Lower leg skin (tissue), 4 donors: Measurements from ENCODE around the gene MTUS2. TPM values are rescaled to one million over a fixed set of nuclear protein-coding genes. Genes with fewer than 3 reads are reported as not detected.
"Not testable (repeated sequence)": the region's sequence is repeated elsewhere in the genome, so short reads cannot be mapped to it uniquely, and the experiment has no call there.

Source experiments
- DNase-seq, 2 donors: peaks; one replicate each; pipeline ENCODE4 v3.0.0-alpha.2; 2019; ENCODE audit warnings: low spot score in 2 of 2
- H3K4me3 ChIP-seq: fragments of 200-600 bp; sonication (generic); 2 replicates; pipeline ENCODE4 v1.5.1; 2017; ENCODE audit warnings: mild to moderate bottlenecking, low read depth; ENCODE audit not compliant: poor library complexity, severe bottlenecking
- POLR2A ChIP-seq, 2 donors: fragments of 450-650 bp; IDR thresholded peaks; one replicate each; pipeline ENCODE4 v1.6.1; 2016 to 2017; ENCODE audit warnings: antibody characterized with exemption in 2 of 2, mild to moderate bottlenecking in 1 of 2, moderate library complexity in 1 of 2
- WGBS, 2 donors: methylation state at CpG; one replicate each; pipeline ENCODE4 v1.1.5; 2018; 5-methylcytosine and 5-hydroxymethylcytosine counted together
- intact Hi-C: fragments of 100-400 bp; cut with DNase I; formaldehyde crosslinking; loops from one replicate; pipeline ENCODE4 v1.15.0; 2023; ENCODE audit warnings: low total_unique reads
- total RNA-seq, 4 donors: library from RNA; depleted of rRNA; stranded (reverse); fragments of >200 nt; gene quantifications; one replicate each; pipeline ENCODE4 v1.1.0, GENCODE V29; 2016
- TF ChIP-seq, protein P1 (sequence below), 3 donors: fragments of 450-650 bp; IDR thresholded peaks; one replicate each; pipeline ENCODE4 v1.5.1; 2016; ENCODE audit warnings: antibody characterized with exemption in 3 of 3, mild to moderate bottlenecking in 3 of 3, moderate library complexity in 2 of 3

MTUS2 gene
- total RNA-seq, 4 donors from 2014 or later: 0.13 to 1.9 TPM; not detected in 2

DNA sequence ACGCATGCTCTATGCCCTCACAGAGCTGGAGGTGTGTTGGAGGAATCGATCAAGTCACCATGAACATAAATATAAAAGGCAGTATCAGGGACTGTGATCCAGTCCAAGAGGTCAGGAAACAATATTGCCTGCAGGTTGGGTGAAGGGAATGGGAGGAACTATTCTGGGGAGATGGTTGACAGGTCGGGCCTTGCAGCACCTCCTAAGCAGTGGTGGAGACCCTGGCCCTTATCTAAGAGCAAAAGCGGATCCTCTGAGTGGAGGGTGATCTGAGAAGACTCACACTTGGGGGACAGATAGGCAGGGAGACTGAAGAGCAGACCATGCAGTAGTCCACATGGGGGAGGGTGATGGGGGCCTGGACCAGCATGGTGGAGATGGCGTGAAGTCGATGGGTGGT, 561.9 kb downstream of the MTUS2 start:
- WGBS, 2 donors: 90 to 95% methylated on average over 6 of the region's 6 CpGs
- no peak overlapping the region for H3K4me3 ChIP-seq
- no peak for DNase-seq
- intact Hi-C loops: no loop called here
- no peak for TF ChIP-seq POLR2A (IDR thresholded peaks at IDR 0.05)
- TF ChIP-seq, protein P1, sequence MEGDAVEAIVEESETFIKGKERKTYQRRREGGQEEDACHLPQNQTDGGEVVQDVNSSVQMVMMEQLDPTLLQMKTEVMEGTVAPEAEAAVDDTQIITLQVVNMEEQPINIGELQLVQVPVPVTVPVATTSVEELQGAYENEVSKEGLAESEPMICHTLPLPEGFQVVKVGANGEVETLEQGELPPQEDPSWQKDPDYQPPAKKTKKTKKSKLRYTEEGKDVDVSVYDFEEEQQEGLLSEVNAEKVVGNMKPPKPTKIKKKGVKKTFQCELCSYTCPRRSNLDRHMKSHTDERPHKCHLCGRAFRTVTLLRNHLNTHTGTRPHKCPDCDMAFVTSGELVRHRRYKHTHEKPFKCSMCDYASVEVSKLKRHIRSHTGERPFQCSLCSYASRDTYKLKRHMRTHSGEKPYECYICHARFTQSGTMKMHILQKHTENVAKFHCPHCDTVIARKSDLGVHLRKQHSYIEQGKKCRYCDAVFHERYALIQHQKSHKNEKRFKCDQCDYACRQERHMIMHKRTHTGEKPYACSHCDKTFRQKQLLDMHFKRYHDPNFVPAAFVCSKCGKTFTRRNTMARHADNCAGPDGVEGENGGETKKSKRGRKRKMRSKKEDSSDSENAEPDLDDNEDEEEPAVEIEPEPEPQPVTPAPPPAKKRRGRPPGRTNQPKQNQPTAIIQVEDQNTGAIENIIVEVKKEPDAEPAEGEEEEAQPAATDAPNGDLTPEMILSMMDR (IDR thresholded peaks at IDR 0.05): no peak

DNA sequence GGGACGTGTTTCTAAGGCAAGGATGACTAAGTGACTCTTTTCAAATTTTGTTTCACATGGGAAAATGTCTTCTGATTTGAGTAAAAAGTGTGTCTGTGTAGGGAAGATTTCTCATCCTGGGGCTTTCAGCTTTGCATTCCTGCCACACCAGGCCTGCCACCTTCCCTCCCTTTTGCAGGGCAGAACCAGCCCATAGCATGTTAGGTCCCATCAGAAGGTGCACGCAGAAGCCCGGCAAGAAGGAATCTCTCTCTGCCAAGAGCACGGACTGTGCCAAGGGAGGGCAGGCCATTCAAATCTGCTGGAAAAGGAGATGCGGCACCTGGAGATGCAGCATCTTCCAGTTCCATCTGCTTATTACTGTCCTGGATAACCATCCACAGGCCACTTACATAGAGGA, 563.3 kb downstream of the MTUS2 start:
- 46 to 49% methylated on average over 5 of the region's 5 CpGs for WGBS, 2 donors
- H3K4me3 ChIP-seq: no peak overlapping the region
- TF ChIP-seq POLR2A (IDR thresholded peaks at IDR 0.05): no peak
- TF ChIP-seq, protein P1 (IDR thresholded peaks at IDR 0.05): no peak
- no peak for DNase-seq
- intact Hi-C loops: no loop called here

DNA sequence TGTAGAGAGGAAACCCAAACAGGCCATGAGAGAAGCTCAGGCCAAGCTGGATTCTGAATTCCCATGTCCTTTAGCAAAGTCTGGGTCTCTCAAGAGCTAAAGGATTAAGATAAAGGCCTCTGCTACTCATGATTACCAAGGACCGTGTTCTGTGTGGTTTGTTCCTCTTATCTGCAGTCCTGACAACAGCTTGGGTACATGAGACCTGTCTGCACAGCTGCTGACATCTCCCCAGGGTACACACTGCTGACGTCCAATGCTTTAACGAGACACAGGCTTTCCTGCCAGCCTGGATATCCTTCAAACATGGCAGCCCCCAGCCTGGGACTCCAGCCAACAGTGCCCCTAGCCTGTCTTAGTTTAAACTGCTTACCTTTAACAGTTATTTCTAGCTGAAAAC, 564.3 kb downstream of the MTUS2 start:
- intact Hi-C loops: no loop called here
- H3K4me3 ChIP-seq: no peak overlapping the region
- DNase-seq: no peak
- TF ChIP-seq, protein P1 (IDR thresholded peaks at IDR 0.05): no peak
- no peak for TF ChIP-seq POLR2A (IDR thresholded peaks at IDR 0.05)
- WGBS, 2 donors: 20 to 26% methylated on average over 3 of the region's 3 CpGs

DNA sequence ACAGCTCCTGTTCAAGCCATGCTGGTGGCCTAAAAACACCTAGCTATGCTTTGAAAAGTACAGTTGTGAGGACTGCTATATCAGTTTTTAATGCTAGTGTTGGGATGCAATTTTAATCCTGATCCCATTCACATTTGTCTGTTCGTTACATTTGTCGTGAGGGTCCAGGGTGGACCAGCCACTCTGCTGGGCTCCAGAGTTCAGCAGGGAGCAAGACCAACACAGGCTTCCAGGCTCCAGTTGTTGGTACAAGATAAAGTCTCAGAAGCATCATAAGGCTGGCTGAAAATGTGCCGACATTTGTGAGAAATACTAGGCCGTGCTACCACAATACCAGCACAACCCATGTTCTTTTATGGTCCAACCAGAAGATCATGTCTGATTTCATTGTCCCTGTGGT, 564.7 kb downstream of the MTUS2 start:
- intact Hi-C loops: no loop called here
- H3K4me3 ChIP-seq: no peak overlapping the region
- 82 to 89% methylated on average over 4 of the region's 4 CpGs for WGBS, 2 donors
- no peak for DNase-seq
- TF ChIP-seq POLR2A (IDR thresholded peaks at IDR 0.05): no peak
- TF ChIP-seq, protein P1 (IDR thresholded peaks at IDR 0.05): no peak

DNA sequence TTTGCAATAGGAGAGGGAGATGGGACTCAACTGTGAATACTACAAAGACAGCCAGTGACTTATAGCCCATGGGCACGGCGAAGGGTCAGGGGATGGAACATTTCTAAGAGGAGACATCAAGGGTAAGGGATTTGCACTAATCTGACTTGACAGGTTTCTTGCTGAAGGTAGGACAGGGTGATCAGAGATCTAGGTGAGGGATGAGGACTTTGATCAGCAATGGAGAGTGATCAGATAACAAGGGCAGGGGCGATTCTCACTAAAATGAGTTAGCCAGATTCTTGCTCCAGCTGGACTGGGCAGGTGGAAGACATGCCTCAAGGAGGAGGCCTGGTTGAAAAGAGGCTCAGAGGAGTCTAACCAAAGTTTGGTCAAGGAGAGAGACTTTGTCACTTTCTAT, 566.1 kb downstream of the MTUS2 start:
- intact Hi-C loops: no loop called here
- TF ChIP-seq, protein P1 (IDR thresholded peaks at IDR 0.05): no peak
- TF ChIP-seq POLR2A (IDR thresholded peaks at IDR 0.05): no peak
- DNase-seq: no peak
- WGBS, 2 donors: 65 to 67% methylated on average over 3 of the region's 3 CpGs
- H3K4me3 ChIP-seq: no peak overlapping the region

DNA sequence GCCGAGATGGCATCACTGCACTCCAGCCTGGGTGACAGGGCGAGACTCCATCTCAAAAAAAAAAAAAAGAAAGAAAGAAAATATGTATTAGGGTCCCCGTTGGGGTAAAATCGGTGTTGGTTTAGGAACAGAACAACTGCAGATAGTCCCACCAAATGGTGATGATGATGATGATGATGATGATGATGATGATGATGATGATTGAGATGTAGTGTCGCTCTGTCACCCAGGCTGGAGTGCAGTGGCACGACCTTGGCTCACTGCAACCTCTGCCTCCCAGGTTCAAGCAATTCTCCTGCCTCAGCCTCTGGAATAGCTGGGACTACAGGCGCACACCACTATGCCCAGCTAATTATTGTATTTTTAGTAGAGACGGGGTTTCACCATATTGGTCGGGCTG, 570.5 kb downstream of the MTUS2 start:
- DNase-seq, intact Hi-C loops: not testable (repeated sequence)
- 94 to 95% methylated on average over 9 of the region's 9 CpGs for WGBS, 2 donors

More for the DNA sequence above, 570.5 kb downstream of the MTUS2 start:
- not testable (repeated sequence) for H3K4me3 ChIP-seq
